HG03565 (cell line): ENCODE results near the gene SCD.
"Not testable (repeated sequence)": the region's sequence is repeated elsewhere in the genome, so short reads cannot be mapped to it uniquely, and the experiment has no call there.

Experiments
- ATAC-seq: cut with Tn5 transposase; IDR thresholded peaks from one replicate; pipeline ENCODE4 v1.9.1; 2021; ENCODE audit warnings: mild to moderate bottlenecking, moderate library complexity; ENCODE audit not compliant: unreplicated experiment

Gene SCD

GRCh38 chr10:100346765-100347567 is at the start of gene SCD:
Gene SCD, plus strand, starts transcription at chr10:100347233. Its CDS starts 272 bp downstream, at chr10:100347505.
- peak; percentile 79 for ATAC-seq

GRCh38 chr10:100297242-100297641 is 49.8 kb upstream of the SCD start:
- ATAC-seq, result no peak

GRCh38 chr10:100301123-100301522 is 45.9 kb upstream of the SCD start:
- ATAC-seq, result not testable (repeated sequence)

- no peak for ATAC-seq
These were observed 43.2 kb upstream of the SCD start for GRCh38 chr10:100303724-100304319.

GRCh38 chr10:100304414-100304813 is 42.6 kb upstream of the SCD start:
- ATAC-seq, result no peak

- ATAC-seq, result no peak
These were observed 40.2 kb upstream of the SCD start for GRCh38 chr10:100306861-100307260.

- no peak for ATAC-seq
These were observed 39.3 kb upstream of the SCD start for GRCh38 chr10:100307684-100308083.

- ATAC-seq, result no peak
These were observed 35.7 kb upstream of the SCD start for GRCh38 chr10:100311298-100311697.

GRCh38 chr10:100315615-100316014 is 31.4 kb upstream of the SCD start:
- no peak for ATAC-seq

GRCh38 chr10:100318207-100318606 is 28.8 kb upstream of the SCD start:
- no peak for ATAC-seq

- no peak for ATAC-seq
These were observed 27.2 kb upstream of the SCD start for GRCh38 chr10:100319707-100320402.

GRCh38 chr10:100325158-100325557 is 21.9 kb upstream of the SCD start:
- ATAC-seq, result no peak

GRCh38 chr10:100327007-100327717 is 19.9 kb upstream of the SCD start:
- ATAC-seq, result peak; percentile 95

- ATAC-seq, result no peak
These were observed 19.4 kb upstream of the SCD start for GRCh38 chr10:100327718-100328009.

- ATAC-seq, result no peak
These were observed 18.8 kb upstream of the SCD start for GRCh38 chr10:100328198-100328597.

- no peak for ATAC-seq
These were observed 17.0 kb upstream of the SCD start, which contains the start of gene PKD2L1 for GRCh38 chr10:100330079-100330478. Gene PKD2L1, minus strand, starts transcription at chr10:100330228. Its CDS starts 125 bp downstream, at chr10:100330103.

GRCh38 chr10:100333106-100333505 is 13.9 kb upstream of the SCD start:
- ATAC-seq, result no peak

GRCh38 chr10:100333661-100334440 is 13.2 kb upstream of the SCD start:
- ATAC-seq, result no peak

GRCh38 chr10:100334762-100335161 is 12.3 kb upstream of the SCD start:
- ATAC-seq, result no peak

- no peak for ATAC-seq
These were observed 8.5 kb upstream of the SCD start for GRCh38 chr10:100338434-100339036.
